Measurements from ENCODE around the gene UTS2.

Gene UTS2

DNA sequence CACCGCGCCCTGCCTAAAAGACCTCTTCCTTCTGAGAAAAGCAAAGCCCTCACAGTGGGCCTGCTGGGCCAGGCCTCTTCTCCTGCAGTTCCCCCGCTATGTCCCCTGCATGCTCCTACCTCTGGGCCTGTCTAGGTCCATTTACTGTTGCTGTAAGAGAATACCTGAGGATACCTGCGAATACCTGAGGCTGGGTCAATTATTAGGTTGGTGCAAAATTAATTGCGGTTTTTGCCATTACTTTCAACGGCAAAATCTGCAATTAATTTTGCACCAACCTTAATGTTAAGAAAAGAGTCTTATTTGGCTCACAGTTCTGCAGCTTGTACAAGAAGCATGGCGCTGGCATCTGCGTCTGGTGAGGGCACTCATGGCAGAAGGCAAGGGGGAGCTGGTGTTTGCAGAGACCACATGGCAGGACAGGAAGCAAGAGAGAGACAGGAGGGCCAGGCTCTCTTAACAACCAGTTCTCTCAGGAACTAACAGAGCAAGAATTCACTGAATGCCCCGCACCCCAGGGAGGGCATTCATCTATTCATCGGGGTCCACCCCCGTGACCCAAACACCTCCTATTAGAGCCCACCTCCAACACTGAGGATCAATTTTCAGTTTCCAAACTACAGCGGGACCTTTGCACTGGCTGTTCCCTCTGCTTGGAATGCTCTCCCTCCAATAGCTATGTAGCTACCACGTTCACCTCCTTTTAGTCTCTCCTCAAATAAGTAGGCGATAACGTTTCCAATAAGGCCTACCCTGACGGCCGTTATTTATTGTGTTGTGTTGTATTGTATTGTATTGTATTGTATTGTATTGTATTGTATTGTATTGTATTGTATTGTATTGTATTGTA is 9.6 kb upstream of the UTS2 start:
- DNase-seq (ENCODE audit: low read depth): no peak

DNA sequence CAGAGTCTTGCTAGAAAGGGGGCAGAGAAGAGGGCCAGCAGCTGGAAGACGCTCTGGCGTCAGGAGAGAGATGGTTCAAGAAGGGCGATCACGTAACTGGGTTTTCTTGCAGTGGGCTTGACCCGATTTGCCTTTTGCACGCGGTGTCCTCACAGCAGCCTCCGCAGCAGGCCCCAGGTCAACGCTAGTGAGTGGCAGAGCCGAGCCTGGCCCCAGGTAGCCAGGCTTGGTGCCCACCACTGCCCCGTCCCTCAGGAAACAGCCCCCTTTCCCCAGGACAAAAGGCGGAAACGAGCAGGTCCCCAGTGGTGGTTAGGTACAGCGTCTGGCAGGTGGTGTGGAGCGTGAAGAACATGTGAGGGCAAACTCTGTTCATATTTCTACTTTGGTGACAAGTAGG is 8.6 kb upstream of the UTS2 start:
- DNase-seq (ENCODE audit: low read depth): no peak

DNA sequence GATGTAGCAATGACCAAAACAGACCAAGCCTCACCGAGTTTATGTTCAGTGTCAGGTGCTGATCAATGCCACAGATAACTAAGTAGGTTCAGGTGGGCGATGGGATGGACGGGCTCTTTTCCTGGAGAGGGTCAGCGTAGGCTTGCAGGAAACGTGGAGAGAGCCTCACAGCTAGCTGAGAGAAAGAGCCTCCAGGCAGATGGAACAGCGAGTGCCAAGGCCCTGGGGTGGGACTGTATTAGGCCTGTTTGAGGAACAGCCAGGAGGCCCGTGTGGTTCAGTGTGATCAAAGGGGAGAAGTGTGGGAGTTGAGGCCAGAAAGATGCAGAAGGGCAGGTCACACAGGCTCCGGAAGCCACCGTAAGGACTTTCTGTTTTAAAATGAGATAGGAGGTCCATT is 7.3 kb upstream of the UTS2 start:
- no peak for DNase-seq (ENCODE audit: low read depth)

DNA sequence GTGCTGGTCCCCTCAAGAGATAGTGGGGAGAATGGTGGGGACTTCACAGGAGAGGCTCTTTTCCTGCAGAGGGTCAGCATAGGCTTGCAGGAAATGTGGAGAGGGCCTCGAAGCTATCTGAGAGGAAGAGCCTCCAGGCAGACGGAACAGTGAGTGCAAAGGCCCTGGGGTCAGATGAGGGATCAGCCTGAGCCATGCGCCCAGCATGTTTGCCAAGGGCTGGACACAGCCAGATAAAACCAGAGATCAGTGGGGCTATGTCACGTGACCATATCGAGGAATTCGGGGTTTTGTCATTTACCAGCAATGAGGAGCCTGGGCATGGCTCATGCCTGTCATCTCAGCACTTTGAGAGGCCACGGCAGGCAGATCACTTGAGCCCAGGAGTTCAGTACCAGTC is 6.5 kb upstream of the UTS2 start:
- no peak for DNase-seq (ENCODE audit: low read depth)

DNA sequence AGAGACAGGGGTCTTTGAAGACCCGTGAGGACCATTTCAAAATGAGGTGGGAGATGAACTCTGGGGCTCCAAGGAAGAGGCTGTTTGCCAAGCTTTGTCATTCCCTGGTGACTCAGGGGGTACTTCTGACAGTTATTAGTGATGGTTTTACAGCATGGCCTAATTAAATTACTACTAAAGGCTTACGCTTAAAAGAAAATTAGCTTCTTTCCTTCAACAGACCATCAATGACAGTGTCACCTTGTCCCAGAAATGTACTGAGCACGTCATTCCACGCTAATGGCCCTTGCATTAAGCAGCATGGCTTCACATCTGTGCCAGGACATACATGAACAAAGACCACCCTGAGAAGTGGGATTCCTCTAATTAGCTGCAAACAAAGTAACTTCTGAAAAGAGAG is 5.1 kb upstream of the UTS2 start:
- DNase-seq (ENCODE audit: low read depth): no peak

DNA sequence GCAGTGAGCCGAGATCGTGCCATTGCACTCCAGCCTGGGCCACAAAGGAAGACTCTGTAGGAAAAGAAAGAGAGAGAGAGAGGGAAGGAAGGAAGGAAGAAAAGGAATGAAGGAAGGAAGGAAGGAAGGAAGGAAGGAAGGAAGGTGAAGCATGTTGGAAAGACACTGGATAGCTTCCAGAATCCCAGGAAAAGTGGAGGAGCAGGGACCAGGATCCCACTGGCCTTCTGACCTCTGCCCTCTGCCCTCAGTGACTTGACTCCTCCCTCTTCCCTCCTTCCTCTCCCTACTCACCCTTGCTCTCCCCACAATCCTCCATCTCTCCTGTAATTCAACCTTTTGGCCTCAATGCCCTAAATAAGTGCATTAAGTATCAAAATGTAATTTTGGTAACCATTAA is 4.1 kb upstream of the UTS2 start:
- no peak for DNase-seq (ENCODE audit: low read depth)

DNA sequence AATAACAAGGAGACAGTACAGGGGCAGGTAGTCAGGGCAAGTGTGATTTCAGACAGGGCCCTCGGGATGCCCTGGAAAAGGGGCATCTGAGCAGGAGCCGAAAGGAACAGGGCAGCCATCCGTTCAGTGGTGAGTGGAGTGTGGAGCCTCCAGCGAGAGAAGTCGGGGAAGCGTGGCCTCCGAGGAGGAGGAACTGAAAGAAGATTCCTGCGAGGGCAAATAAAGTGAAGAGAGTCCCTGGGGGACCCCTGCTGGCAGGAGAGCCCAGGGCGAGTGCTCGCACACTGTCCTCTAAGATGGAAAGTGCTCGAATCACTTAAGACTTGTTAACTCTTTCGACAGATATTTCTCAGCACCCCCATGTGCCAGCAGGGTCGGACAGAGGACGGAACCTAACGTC is 3.5 kb upstream of the UTS2 start:
- no peak for DNase-seq (ENCODE audit: low read depth)

DNA sequence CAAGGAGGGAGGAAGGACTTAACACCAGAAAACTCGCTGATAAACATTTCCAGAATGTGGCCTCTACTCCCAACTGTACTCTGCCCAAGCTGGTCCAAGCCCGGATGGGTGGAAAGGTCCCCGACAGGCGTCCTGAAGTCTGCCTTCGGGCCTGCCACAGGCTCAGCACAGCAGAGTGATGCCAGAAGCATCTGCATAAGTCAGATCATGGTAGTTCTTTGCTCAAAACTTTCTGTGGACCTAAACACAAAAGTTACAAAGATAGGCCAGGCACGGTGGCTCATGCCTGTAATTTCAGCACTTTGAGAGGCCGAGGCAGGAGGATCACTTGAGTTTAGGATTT is 790 bp upstream of the UTS2 start:
- DNase-seq (ENCODE audit: low read depth): no peak

DNA sequence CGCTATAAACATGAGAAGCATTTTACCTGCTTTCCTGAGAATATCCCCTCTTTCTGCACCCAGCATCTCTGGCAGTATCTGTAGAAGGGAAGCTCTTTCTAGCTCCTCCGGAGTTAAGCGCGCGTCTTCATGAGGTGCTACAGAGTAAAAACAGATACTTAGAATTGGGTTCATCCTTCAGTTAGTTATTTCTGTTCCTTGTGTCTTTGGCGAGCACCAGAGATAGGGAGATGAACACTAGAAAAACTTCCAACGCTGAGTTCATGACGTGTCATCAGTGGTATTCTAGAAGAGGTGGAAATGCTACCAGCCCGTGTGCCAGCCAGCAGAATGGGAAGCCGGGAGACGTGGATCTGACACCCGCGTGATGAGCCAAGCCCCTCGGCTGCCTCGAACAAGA is 2.1 kb downstream of the UTS2 start:
- DNase-seq (ENCODE audit: low read depth): no peak

DNA sequence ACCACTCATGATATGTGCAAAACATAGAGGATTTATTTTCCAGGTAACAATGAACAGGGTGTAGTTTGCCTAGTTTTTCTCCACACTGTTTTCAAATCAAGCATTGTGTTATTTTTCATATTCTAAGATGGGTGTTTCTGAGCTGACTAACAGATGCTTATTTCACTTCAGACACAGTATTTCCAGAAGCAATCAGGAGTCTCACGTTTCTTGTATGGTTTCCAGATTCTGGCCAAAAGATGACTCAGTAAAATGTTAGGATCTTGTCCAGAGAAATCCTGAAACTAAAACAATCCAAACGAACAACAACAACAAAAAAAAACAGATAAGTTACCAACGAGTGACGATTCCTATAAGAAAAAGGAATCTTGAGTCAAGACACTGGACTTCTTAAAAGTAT is 5.3 kb downstream of the UTS2 start:
- DNase-seq (ENCODE audit: low read depth): no peak

DNA sequence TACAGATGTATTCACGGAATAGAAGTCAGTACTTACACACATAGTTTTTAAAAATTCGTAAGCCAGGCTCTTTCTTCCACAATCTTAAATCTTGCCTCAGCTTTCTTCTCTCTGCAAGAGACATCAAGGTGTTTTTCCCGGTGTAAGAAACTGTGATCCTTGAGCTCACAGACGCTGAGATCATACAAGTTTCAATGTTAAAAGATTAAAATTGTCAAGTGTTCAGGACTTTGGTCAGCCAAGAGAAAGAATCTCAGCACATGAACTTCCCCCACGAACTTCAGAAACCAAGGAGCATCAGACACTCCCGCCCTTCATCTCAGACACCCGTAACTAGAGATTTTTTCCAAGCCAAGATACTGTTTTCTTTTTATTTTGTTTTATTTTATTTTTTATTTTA is 6.2 kb downstream of the UTS2 start:
- DNase-seq (ENCODE audit: low read depth): no peak

DNA sequence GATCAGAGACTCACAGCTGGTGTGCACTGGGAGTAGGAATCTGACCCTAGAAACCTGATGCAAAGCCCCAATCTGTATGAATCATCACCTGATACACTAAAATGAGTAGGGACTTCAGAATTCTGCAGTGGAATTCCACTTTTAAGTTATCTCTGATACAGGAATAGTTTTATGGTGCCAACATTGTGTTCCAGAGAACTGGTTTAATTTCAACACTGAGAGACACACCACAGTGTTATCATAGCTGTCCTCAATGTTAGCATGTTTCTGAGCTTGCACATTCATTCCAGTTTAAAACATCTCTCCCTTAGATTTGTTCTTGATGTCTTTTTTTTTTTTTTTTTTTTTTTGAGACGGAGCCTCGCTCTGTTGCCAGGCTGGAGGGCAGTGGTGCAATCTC is 7.1 kb downstream of the UTS2 start:
- DNase-seq (ENCODE audit: low read depth): no peak

DNA sequence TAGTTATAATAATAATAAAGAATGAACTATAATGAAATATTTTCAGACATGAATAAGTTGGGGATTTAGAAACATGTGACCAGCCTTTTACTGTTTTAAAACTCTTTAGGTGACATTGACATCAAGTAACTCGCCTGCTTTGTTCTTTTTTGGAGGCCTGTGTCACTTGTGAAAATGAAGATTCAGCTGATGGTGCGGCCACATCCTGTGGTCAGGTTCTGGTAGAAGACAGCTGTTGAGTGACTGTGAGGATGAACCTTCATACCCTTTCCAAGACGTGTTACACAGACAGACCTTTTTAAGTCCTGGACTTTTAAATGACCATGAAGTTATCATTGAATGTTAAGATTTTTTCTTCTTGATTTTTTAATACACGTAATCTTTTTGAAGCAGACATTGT is 10.3 kb downstream of the UTS2 start:
- DNase-seq (ENCODE audit: low read depth): no peak

DNA sequence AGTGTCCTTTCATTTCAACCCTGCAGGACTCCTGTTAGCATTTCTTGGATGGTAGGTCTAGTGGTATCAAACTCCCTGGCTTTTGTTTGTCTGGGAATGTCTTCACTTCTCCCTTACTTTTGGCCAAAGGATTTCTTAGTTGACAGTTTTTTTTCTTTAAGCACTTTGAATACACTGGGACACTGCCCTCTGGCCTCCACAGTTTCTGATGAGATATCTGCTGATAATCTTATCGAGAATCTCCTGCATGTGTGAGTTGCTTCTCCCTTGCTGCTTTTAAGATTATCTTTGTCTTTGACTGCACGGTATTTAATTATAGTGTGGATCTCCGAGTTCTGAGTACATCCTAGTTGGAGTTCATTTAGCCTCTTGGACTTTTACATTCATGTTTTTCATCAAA is 13.3 kb downstream of the UTS2 start:
- DNase-seq (ENCODE audit: low read depth): no peak

DNA sequence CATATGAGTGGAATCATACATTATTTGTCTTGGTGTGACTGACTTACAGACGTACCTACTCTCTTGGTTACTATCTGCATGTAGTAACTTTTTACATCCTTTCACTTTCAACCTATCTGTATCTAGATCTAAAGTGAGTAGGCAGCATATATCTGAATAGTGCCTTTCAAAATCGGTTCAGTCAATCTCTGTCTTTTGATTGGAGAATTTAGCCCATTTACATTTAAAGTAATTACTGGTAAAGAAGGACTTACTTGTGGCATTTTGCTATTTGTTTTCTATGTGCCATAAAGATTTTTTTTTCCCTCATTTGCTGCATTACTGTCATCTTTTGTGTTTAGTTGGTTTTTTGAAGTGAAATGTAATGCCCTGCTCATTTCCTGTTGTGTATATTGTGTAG is 14.2 kb downstream of the UTS2 start:
- DNase-seq (ENCODE audit: low read depth): no peak

DNA sequence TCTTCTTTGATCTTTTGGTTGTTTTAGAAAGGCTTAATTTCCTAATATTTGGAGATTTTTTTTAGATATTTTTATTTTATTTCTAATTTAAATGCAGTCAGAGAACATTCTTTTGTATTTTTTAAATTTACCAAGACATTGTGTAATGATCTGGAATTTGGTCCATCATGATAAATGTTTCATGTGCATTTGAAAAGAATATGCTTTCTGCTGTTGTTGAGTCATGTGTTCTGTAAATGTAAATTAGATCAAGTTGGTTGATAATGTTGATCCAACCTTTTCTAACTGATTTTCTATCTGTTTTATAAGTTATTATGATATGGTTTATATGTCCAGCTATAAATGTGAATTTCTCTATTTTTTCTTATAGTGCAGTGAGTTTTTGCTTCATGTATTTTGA is 19.8 kb downstream of the UTS2 start:
- DNase-seq (ENCODE audit: low read depth): no peak

DNA sequence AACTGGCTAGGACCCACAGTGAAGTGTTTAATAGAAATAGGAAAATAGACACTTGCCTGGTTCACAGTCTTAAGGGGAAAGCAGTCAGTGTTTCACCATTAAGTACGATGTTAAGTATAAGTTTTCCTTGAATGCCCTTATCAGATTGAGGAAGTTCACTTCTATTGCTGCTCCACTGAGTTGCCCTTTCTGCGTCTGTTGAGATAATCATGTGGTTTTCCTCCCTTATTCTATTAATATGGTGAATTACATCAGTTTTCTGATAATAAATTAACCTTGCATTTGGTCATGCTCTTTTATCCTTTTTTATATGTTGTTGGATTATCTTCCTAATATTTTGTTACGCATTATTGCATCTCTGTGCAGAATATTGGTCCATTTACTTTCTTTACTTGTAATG is 21.4 kb downstream of the UTS2 start:
- no peak for DNase-seq (ENCODE audit: low read depth)

DNA sequence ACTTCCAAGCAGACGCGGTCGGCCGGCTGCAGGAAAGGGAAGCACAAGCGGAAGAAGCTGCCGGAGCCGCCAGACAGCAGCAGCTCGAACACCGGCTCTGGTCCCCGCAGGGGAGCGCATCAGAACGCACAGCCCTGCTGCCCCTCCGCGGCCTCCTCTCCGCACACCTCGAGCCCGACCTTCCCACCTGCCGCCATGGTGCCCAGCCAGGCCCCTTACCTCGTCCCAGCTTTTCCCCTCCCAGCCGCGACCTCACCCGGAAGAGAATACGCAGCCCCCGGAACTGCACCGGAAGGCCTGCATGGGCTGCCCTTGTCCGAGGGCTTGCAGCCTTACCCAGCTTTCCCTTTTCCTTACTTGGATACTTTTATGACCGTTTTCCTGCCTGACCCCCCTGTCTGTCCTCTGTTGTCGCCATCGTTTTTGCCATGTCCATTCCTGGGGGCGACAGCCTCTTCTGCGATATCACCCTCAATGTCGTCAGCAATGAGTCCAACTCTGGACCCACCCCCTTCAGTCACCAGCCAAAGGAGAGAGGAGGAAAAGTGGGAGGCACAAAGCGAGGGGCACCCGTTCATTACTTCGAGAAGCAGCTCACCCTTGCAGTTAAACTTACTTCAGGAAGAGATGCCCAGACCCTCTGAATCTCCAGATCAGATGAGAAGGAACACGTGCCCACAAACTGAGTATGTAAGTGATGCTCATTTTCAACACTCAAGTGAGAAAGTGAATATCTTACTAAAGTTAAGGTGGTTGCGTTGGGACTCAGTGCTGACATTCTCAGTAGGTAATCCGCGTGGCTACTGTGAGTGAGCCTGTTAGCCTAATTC is 25.5 kb downstream of the UTS2 start:
- DNase-seq (ENCODE audit: low read depth): no peak

DNA sequence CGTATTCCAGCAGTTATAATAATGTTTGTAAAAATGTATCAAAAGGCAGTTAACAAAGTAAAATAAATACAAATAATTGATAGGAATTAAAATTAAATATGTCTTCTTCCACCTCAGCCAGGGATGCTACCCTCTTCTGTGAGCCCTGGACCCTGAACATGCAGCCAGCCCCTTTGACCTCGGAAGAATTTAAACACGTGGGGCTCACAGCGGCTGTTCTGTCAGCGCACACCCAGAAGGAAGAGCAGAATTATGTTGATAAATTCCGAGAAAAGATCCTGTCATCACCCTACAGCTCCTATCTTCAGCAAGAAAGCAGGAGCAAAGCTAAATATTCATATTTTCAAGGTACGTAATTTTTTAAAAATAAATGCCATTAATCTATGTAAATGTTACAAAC is 26.5 kb downstream of the UTS2 start:
- DNase-seq (ENCODE audit: low read depth): no peak

DNA sequence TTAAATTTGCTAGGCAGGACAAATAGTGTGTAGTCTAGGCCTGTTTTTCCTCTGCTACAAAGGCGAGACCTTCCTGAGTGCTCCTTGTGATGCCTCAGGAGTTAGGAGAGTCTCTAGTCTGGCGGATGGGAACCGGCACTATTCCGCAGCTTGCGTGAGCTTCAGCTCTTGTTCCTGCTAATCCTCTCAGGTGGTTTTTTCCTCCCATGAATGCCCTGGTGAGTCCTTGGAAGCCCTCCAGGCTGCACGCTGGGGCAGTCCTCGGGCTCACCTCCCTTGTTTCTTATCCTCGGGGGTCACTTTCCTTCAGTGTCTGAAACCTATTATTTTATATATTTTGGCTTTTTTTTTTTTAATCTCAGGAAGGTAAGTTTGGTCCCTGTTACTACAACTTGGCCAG is 28.2 kb downstream of the UTS2 start:
- DNase-seq (ENCODE audit: low read depth): no peak

DNA sequence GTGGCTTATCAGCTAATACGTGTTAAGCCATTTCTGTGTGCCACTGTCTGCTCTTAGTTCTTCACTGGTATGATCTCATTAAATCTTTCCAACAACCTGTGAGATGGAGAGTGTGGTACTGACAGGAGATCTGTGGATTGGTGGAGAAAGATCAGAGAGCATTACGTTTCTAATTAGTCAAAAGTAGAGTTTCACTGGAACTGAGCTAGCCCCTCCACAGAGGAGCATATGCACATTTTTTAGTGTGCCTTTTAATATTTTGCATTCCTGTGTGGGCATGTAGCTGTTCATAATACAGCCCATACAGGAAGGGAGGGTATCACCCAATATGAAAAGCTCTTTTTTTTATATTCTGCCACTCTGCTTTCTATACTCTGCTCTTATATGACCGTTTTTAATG is 31.6 kb downstream of the UTS2 start:
- DNase-seq (ENCODE audit: low read depth): no peak

DNA sequence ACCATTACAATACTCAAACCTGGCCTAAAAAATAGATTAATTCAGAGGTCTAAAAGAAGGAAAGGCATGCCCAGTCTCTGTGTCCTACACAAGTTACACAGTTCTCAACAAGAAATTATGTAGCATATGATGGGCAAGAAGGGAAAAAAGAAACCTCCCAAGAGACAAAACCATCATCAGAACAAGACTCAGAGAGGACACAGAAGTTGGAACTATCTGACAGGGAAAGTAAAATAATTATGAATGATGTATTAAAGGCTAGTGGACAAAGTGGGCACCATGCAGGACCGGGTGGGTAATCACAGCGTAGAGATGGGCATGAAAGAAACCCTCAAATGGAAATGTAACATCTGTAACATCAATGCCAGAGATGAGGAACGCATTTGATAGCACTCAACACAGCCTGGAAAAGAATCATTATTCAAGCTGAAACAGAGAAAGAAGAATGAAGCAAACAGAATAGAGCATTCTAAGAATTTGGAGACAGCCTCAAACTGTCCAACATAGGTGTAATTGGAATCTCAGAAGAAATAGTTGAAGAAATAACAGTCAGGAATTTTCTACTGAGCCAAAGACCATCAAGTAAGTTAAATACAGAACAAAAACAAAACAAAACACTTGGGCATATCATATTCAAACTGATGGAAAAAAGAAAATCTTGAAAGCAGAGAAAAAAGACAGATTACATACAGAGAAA is 39.0 kb downstream of the UTS2 start:
- no peak for DNase-seq (ENCODE audit: low read depth)

DNA sequence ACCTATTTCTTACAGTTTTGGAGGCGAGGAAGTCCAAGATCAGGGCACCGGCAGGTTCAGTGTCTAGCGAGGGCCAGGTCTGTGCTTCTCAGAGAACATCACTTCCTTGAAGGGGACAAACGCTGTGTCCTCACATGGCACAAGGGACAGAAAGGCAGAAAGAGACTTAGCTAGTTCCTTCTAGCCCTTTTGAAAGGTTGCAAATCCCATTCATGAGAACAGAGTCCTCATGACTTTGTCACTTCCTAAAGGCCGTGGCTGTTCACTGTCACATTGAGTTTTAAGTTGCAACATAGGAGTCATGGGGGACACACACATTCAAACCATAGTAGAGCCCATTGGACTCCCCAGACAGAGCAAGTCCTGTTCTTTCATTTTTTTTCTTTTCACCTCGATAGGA is 41.4 kb downstream of the UTS2 start:
- DNase-seq (ENCODE audit: low read depth): no peak
